ENCODE measurements around the gene MAIP1. TPM values are rescaled to one million over a fixed set of nuclear protein-coding genes. Genes with fewer than 3 reads are reported as not detected.

Gene MAIP1
- total and polyA plus RNA-seq, 9 of the 15 experiments (the other 6 are each of a cell fraction or from before 2014, with no cell fraction given): 3.6 to 30.0 (median 24.5) TPM

GRCh38 chr2:199911052-199911876, 44.1 kb upstream of the MAIP1 start, which contains the start of gene C2orf69 (continued):
- peak; percentile 25 for TF ChIP-seq FUS (optimal IDR thresholded peaks at IDR 0.05; ENCODE audit: low read depth, low read length)
- TF ChIP-seq ZNF586 (CRISPR knock-in tag; conservative IDR thresholded peaks at IDR 0.05): no peak
- no peak for TF ChIP-seq PYGO2 (tag; IDR thresholded peaks at IDR 0.05)
- TF ChIP-seq ZNF354B (CRISPR knock-in tag; IDR thresholded peaks at IDR 0.05): no peak
- TF ChIP-seq TSC22D4 (tag; IDR thresholded peaks at IDR 0.05): no peak
- peak; percentile 84 for TF ChIP-seq AFF4 (CRISPR knock-in tag; IDR thresholded peaks at IDR 0.05)
- TF ChIP-seq TGIF2 (CRISPR knock-in tag; IDR thresholded peaks at IDR 0.05): no peak
- TF ChIP-seq NR2C2 (CRISPR knock-in tag; IDR thresholded peaks at IDR 0.05): no peak
- TF ChIP-seq NR2C2 (tag; IDR thresholded peaks at IDR 0.05): peak; percentile 43; the same call in 1 of the 2 replicates
- TF ChIP-seq ZBTB26 (CRISPR knock-in tag; IDR thresholded peaks at IDR 0.05): no peak
- TF ChIP-seq SPI1 (IDR thresholded peaks at IDR 0.05; ENCODE audit: borderline replicate concordance, low read depth, low read length): no peak
- TF ChIP-seq ZNF592 (IDR thresholded peaks at IDR 0.05): no peak
- TF ChIP-seq ZNF140 (CRISPR knock-in tag; IDR thresholded peaks at IDR 0.05): no peak
- TF ChIP-seq SETDB1 (IDR thresholded peaks at IDR 0.05; ENCODE audit: low read length): no peak
- TF ChIP-seq NR2F6 (CRISPR knock-in tag; IDR thresholded peaks at IDR 0.05): no peak
- no peak for TF ChIP-seq ZBTB33 (CRISPR knock-in tag; IDR thresholded peaks at IDR 0.05)
- no peak for TF ChIP-seq SOX6 (IDR thresholded peaks at IDR 0.05)
- TF ChIP-seq CAMTA2 (CRISPR knock-in tag; conservative IDR thresholded peaks at IDR 0.05): no peak

Measured in K562 (cell line).